GM10248 (cell line): ENCODE data around the gene TFIP11.

Source experiments
- CTCF ChIA-PET: fragments of 300-600 bp; sonication (Branson Sonifier 250); formaldehyde crosslinking; extraction: SDS; loops from one replicate; lab custom pipeline; 2021; ENCODE audit warnings: antibody characterized with exemption; lab: Yijun Ruan, JAX
- POLR2A ChIA-PET: fragments of 350-650 bp; sonication (Branson Sonifier 250); formaldehyde crosslinking; extraction: SDS; loops from one replicate; lab custom pipeline; 2020; ENCODE audit warnings: antibody characterized with exemption; lab: Yijun Ruan, JAX
- DNase-seq: peaks from one replicate; pipeline ENCODE4 v3.0.0; 2012; ENCODE audit errors: extremely low spot score
- CTCF ChIP-seq: IDR thresholded peaks from 2 replicates; pipeline ENCODE4 v1.5.1; 2012; ENCODE audit warnings: mild to moderate bottlenecking, low read depth; ENCODE audit errors: extremely low read depth, missing control alignments, control extremely low read depth

The TFIP11 gene

GRCh38 chr22:26545385-26545784 is 33.1 kb upstream of the TFIP11 start:
- DNase-seq, result no peak
- ChIA-PET CTCF (no interaction called here), POLR2A (no interaction called here)
- no peak for TF ChIP-seq CTCF

- no peak for TF ChIP-seq CTCF
- ChIA-PET POLR2A (no interaction called here), CTCF (interaction anchor here (0.9 kb wide), 1 partner anchor 18 kb away, joined by 3 read pairs; no protein-coding TSS in a partner anchor)
- DNase-seq, result no peak
These were observed 32.2 kb upstream of the TFIP11 start for GRCh38 chr22:26544489-26544888.

GRCh38 chr22:26542831-26543230 is 30.6 kb upstream of the TFIP11 start:
- TF ChIP-seq CTCF, result no peak
- CTCF ChIA-PET, result interaction anchor here (1.0 to 1.6 kb wide), 3 partner anchors 10 to 20 kb away, joined by 3 to 4 read pairs (median 3); no protein-coding TSS in a partner anchor
- POLR2A ChIA-PET, result no interaction called here
- DNase-seq, result no peak

GRCh38 chr22:26541167-26541819 is 29.0 kb upstream of the TFIP11 start:
- ChIA-PET CTCF (interaction anchor here (1.4 to 1.6 kb wide), 3 partner anchors 8 to 10 kb away, joined by 3 to 4 read pairs (median 3); no protein-coding TSS in a partner anchor), POLR2A (no interaction called here)
- no peak for TF ChIP-seq CTCF
- no peak for DNase-seq

GRCh38 chr22:26540119-26540518 is 27.8 kb upstream of the TFIP11 start:
- ChIA-PET POLR2A (no interaction called here), CTCF (interaction anchor here (1.4 to 1.6 kb wide), 2 partner anchors 8 to 11 kb away, joined by 3 to 4 read pairs; no protein-coding TSS in a partner anchor)
- TF ChIP-seq CTCF, result no peak

GRCh38 chr22:26536762-26537134 is 24.5 kb upstream of the TFIP11 start:
- no peak for DNase-seq
- TF ChIP-seq CTCF, result no peak
- CTCF ChIA-PET, result interaction anchor here (0.9 to 1.4 kb wide), 5 partner anchors 10 to 129 kb away, joined by 3 read pairs; no protein-coding TSS in a partner anchor
- POLR2A ChIA-PET, result no interaction called here

More at GRCh38 chr22:26540119-26540518, 27.8 kb upstream of the TFIP11 start:
- no peak for DNase-seq
